Prostate gland (tissue), 2 donors: Measurements from ENCODE around the gene LGALS3BP.
A peak's percentile ranks its signal among the peaks of the same experiment; 100 is the strongest.

Source experiments
- POLR2A ChIP-seq: fragments of 450-650 bp; IDR thresholded peaks from one replicate; pipeline ENCODE4 v1.6.1; 2016; ENCODE audit warnings: antibody characterized with exemption, mild to moderate bottlenecking
- POLR2AphosphoS5 ChIP-seq: sonication (generic); formaldehyde crosslinking; IDR thresholded peaks from one replicate; pipeline ENCODE4 v1.6.1; 2017; ENCODE audit warnings: antibody characterized with exemption
- TF ChIP-seq, protein P1 (sequence below), 4 experiments: fragments of 200-600 bp in 2 of 4; fragments of 450-650 bp in 2 of 4; sonication (generic) in 2 of 4; IDR thresholded peaks; 1 replicate in 3 of 4; 2 replicates in 1 of 4; pipeline ENCODE4 v1.5.1; 2016 to 2019; ENCODE audit warnings: antibody characterized with exemption in 4 of 4, mild to moderate bottlenecking in 2 of 4, moderate library complexity in 2 of 4

DNA sequence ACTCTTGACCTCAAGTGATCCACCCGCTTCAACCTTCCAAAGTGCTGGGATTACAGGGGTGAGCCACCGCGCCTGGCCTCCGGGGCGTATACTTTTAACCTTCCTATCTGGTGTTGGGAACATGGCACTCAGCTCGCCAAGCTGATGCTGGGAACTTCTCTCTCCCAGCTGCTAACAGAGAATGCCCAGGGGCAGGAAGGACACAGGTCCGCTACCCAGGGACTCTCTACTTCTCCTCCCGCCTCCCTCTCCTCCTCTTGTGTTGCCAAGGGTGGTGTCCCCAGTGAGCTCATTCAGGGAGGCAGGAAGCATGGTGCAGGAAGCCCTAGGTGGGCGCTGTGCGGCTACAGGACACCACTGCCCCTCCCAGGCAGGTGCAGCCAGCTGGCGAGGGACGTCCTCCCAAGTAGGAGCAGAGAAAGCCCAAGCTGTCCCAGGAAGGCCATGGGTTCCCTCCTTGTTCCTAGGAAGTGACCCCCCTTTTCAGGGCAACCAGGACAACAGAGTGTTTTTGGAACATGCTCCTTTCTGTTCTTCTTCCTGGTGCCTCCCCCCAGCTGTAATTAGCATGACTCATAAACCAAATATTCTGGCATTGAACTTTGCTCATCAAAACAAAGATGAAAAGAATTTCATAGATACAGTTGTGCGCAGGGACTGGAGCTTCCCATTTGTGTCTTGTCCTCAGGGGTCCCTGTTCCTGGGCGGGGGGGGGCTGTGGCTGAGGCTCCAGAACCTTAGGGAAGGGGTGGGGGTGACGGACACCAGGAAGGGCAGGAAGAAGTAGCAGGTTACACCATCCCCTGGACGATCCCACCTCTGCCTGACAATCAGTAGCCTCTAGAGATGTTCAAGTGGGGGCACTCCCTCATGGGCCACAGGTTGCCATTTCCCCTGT lies 46.9 kb upstream of the LGALS3BP start:
- TF ChIP-seq, protein P1, sequence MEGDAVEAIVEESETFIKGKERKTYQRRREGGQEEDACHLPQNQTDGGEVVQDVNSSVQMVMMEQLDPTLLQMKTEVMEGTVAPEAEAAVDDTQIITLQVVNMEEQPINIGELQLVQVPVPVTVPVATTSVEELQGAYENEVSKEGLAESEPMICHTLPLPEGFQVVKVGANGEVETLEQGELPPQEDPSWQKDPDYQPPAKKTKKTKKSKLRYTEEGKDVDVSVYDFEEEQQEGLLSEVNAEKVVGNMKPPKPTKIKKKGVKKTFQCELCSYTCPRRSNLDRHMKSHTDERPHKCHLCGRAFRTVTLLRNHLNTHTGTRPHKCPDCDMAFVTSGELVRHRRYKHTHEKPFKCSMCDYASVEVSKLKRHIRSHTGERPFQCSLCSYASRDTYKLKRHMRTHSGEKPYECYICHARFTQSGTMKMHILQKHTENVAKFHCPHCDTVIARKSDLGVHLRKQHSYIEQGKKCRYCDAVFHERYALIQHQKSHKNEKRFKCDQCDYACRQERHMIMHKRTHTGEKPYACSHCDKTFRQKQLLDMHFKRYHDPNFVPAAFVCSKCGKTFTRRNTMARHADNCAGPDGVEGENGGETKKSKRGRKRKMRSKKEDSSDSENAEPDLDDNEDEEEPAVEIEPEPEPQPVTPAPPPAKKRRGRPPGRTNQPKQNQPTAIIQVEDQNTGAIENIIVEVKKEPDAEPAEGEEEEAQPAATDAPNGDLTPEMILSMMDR (IDR thresholded peaks at IDR 0.05) = no peak
- no peak for TF ChIP-seq POLR2A
- peak; percentile 78 for TF ChIP-seq POLR2AphosphoS5
